Measurements from ENCODE around the gene CYP27A1.

The CYP27A1 gene

DNA sequence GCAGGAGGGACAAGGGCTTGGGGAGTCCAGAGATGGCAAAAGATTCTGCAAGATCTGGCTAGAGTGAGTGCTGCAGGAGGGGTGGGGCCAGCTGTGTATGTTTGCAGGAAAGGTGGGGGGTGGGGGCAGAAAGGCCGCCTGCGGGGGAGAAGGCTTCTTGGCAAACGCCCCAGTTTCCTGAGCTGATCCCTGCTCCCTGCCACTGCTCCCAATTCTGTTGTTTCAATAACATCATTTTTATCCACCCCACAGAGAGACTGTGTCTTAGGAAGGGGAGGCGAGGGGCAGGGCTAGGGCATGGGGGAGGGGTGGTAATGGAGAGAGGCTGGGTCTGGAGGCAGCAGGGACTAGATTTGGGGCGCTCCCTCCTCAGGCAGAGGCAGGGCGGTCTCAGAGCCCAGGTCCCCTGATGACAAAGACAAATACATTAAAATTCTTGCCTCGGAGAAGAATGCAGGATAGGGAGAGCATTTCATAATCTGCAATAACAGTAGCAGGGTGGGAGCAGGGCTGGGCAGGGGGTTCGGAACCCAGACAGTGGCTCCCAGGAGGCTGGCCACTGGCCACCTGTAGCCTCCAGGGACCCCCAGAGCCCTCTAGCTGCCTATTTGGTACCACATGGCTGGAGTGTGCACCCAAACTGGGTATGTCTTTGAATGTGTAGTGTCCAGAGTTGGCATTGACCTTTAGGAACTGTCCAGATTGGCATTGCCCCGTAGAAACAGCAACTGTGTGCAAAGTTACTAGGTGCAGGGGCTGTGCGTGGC is 75.6 kb downstream of the CYP27A1 start:
- no peak for DNase-seq (ENCODE audit: low read depth in 2 of 2, low spot score in 1 of 2)

DNA sequence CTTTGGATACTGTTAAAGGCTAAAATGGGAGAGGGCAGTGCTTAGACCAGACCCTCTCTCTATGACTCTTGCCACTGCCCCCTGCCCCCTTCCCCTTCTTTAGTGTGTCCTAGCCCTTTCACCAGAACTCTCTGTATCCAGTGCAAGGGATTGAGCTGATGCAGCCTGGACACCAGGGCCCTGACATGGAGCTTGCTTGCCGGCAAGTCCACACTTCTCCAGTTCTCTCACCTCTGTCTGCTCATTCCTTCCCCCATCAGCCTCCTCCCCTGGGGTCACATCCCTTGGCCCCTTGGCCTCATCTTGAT is 76.1 kb downstream of the CYP27A1 start:
- no peak for DNase-seq (ENCODE audit: low read depth in 2 of 2, low spot score in 1 of 2)

DNA sequence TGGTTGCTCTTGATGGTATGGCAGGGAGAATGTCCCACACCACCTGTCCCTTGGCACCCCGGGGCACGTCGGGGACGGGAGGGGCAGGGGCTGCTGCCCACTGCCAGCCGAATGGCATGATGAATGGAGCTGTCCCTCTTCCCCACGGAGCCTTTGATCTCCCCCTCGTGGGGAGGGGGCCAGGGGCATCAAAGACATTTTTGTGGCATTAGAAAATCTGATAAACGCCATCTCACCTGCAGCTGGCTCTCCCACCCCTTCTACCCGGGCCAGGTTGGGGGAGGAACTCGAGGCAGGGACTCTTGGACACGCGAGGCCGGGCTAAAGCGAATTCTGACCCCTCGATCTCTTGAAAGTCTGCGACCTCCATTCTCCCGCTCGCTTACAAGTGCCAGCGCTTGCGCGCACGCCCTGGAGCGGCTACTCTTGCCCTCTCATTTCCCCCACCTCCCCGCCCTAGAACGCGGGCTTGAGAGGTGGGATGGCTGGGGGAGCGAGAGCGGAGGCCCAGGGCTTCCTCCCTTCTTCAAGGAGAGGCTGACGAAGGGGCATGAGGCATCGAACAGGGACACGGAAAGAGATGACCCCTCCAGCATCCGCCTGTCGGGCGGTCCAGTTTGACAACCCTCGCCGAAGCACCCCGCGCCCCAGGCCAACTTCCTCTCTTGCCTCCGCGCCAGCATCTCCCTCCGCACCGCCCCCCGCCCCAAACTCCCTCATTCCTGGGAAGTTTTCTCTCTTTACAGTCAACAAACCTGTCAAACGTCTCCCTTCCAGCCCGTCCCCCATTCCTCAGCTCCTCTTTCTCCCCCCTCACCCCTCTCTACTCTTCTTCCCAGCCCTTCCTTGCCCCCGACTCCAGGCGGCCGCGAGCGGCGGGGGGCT is 77.0 kb downstream of the CYP27A1 start:
- DNase-seq (ENCODE audit: low read depth in 2 of 2, low spot score in 1 of 2) = no peak

DNA sequence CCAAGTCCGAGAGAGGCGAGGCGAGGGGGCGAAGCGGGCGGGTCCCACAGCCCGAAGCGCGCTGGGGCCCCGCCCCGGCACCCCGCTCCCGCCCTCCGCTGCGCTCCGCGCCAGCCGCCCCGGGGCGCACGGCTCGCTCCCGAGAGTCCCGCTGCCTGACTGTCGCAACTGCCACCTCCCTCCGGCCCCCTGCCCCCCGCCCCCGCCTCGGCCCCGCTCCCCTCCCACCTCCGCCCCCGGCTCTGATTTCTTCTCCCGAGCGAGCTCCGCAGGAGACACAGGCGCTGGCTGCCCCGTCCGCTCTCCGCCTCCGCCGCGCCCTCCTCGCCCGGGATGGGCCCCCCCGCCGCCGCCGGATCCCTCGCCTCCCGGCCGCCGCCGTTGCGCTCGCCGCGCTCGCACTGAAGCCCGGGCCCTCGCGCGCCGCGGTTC is 77.6 kb downstream of the CYP27A1 start, which contains the start of gene WNT6:
WNT6 (plus strand) TSS at position 250 of the 432 bp plus-strand sequence. CDS start 233 bp downstream, outside the sequence.
- DNase-seq (ENCODE audit: low read depth in 2 of 2, low spot score in 1 of 2) = no peak

DNA sequence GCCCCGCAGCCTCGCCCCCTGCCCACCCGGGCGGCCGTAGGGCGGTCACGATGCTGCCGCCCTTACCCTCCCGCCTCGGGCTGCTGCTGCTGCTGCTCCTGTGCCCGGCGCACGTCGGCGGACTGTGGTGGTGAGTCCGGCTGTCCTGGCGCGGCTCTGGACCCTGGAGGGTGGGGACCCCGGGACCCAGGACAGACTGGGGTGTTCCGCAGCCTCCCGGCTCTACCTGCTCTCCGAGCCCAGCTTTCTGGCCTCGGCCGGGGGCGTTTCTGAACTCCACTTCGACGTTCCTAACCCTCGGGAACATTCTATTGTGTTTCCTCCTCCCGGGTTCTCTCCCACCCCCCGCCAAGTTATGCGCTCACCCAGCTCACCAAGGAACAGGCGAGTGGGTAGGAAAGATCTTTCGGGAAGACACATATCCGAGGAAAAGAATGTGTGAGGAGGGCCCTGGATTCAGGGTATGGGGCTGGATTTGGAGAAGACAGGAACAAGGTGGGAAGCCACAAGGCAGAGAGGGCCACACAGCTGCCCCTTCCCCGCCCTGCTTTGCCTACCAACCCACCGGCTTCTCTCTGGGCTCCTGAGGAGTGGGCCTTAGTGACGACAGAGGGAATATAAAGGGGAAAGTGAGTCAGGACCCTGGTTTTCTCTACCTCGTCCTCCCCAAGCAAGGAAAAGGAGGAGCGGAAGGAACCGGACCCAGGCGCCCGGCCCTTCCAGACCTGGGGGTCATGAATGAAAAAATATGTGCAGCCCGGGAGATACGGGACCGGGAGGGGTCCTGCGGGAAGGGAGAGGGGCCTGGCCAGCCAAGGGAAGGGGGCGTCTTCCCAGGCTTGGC is 78.3 kb downstream of the CYP27A1 start:
- no peak for DNase-seq (ENCODE audit: low read depth in 2 of 2, low spot score in 1 of 2)

DNA sequence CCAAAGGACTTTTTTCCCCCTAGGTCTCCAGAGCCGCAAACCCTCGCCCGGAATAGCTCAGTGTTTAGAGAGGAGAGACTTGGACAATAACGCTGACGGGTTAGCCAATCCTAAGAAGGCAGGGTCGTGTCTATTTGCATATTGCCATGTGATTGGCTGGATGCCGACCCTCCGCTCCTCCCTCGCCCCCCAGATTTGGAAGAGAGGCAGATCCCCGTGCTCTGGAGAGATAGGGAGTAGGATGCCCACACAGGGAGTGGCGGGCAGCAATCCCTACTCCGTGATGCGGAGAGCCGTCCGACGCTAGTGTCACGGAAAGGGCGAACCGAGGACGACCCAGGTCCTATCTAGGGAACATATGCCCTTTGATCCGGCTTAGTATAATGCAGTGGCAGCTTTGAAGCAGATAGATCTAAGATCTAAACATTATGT is 79.0 kb downstream of the CYP27A1 start:
- DNase-seq (ENCODE audit: low read depth in 2 of 2, low spot score in 1 of 2) = no peak

DNA sequence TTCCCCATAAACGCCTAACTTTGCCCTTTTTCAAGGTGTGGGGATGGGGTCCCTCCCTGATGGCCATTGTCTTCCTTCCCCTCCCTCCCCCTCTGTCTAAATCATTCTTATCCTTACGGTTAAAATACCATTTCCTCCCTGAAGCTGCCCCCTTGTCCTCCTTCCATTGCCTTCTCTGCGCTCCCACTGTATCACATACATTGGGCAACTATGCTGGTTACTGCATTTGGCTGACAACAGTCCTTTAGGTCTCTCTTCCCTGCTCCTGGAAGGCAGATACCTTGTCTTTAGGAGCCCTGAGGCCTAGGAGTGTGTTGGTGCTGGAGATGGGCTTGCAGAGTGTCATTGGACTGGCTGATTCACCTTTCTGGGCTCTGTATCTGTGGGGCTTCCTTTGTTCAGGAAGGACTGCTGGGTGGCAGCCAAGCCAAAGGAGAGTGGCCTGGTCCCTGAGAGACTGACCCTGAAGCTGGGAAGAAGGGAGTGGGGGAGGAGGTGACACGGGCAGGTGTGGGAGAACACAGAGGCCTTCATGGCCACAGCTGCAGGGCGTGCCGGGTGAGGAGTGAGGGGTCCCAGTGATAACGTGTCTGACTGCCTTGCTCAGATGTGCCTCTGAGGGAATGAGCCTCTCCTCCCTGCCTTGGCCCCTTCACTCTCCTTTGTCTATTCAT is 79.8 kb downstream of the CYP27A1 start:
- no peak for DNase-seq (ENCODE audit: low read depth in 2 of 2, low spot score in 1 of 2)

DNA sequence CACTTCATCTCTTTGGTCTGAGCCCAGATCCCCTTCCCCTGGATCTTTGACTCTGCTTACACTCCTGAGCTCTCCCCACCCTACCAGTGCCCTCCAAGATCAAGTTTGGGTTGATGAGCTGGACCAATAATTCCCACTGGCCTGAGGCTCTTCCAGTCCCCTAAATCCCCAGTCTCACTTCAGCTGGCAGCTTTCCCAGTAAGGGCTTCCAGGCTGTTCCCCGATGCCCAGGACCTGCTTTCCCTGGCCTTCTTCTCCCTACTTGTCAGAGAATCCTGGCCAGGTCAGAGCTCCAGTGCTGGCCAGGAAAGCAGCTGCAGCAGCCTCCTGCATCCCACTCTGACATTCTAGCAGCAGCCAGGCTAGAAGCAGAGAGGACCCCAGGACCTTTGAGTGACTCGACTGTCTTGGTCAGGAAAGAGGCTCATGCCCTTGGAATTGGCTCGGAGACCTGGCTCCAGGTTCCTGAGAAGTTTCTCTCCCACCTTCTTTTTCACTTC is 81.1 kb downstream of the CYP27A1 start:
- DNase-seq (ENCODE audit: low read depth in 2 of 2, low spot score in 1 of 2) = no peak

Measured in stimulated activated CD8-positive, alpha-beta memory T cell treated with anti-CD3 and anti-CD28 coated beads, Interleukin-4, amount 100 ng/mL, for 4 hours (primary cell).